ENCODE measurements around the gene ZNF516.

ZNF516 gene

DNA sequence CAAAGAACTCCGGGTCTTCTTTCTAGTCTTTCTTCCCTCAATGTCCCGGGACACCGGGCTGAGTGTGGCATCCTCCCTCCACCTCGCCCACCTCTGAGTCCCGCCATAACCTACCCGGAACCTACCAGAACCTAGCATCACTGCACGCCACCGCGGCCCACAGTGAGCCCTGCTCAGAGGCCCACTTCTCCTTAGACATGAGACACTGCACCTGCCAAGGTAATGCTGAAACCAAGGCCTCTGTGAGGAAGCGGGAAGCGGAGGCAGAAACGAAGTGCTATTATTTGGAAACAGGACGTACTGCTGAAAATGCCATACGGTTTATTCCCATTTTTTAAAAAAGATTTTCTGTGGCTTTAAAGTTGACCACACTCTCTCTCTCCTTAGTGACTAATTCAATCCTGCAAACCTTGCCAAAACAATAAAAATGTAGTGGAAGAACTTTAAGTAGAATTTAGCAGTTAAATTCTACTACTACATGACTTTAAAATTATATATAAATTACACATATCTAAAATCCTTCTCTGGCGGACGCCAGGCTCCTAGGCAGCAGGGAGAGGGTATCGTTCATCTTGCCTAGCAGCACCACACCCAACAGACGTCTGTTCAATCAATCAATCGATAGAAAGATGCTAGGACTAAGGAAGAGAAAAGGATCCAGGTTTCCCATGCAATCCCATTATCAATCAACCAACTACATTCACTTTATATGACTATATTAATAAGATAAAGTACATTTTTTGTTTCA lies 82.0 kb downstream of the ZNF516 start:
- TF ChIP-seq FOXP2 (optimal IDR thresholded peaks at IDR 0.05; ENCODE audit: borderline replicate concordance, extremely low read depth, extremely low read length, insufficient read depth), result no peak
- no peak for TF ChIP-seq TAF1 (IDR thresholded peaks at IDR 0.05; ENCODE audit: borderline replicate concordance, insufficient read depth, low read length)
- no peak for TF ChIP-seq POLR2AphosphoS5 (IDR thresholded peaks at IDR 0.05; ENCODE audit: low read depth, low read length)
- no peak for TF ChIP-seq SIN3A (IDR thresholded peaks at IDR 0.05; ENCODE audit: borderline replicate concordance, insufficient read depth, low read length)
- TF ChIP-seq, protein P1, sequence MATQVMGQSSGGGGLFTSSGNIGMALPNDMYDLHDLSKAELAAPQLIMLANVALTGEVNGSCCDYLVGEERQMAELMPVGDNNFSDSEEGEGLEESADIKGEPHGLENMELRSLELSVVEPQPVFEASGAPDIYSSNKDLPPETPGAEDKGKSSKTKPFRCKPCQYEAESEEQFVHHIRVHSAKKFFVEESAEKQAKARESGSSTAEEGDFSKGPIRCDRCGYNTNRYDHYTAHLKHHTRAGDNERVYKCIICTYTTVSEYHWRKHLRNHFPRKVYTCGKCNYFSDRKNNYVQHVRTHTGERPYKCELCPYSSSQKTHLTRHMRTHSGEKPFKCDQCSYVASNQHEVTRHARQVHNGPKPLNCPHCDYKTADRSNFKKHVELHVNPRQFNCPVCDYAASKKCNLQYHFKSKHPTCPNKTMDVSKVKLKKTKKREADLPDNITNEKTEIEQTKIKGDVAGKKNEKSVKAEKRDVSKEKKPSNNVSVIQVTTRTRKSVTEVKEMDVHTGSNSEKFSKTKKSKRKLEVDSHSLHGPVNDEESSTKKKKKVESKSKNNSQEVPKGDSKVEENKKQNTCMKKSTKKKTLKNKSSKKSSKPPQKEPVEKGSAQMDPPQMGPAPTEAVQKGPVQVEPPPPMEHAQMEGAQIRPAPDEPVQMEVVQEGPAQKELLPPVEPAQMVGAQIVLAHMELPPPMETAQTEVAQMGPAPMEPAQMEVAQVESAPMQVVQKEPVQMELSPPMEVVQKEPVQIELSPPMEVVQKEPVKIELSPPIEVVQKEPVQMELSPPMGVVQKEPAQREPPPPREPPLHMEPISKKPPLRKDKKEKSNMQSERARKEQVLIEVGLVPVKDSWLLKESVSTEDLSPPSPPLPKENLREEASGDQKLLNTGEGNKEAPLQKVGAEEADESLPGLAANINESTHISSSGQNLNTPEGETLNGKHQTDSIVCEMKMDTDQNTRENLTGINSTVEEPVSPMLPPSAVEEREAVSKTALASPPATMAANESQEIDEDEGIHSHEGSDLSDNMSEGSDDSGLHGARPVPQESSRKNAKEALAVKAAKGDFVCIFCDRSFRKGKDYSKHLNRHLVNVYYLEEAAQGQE (IDR thresholded peaks at IDR 0.05; ENCODE audit: insufficient read depth in 1 of 2, low read depth in 2 of 2, low read length in 2 of 2), result no peak

DNA sequence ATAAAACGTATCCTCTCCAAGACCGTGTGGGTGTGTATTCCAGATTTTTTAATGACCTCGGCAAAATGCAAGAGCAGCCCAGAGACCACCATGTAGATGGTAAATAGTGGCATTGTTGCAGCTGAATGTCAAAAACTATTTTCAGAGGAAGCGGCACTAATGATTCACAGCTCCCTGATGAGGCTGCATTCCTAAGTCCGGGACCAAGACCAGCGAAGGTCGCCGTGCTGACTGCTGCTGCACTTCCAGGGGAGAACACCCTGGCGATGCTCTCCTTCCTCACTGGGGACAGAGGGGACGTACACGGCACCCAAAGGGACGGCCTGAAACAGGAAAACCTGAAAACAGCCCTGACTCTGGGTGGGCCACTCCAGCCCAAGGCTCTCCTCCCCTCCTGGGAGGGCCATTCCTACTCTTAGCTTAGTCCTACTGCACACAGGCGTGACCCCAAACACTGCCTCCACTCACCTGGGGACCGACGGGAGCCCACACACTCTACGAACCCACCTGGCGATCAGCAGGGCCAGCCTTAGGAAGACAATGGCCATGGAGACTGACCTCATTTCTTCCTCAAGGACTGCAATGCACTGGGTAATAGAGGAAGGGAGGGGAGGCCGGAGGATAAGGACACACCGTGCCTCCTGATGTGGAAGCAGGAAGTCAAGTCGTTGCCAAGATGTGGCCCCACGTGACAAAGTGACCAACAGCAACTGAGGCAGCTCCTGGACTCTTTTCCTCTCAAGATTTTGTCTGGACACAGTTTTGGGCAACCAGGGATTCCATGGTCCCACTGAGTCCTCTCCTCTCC lies 82.8 kb downstream of the ZNF516 start:
- TF ChIP-seq SIN3A (IDR thresholded peaks at IDR 0.05; ENCODE audit: borderline replicate concordance, insufficient read depth, low read length) (no peak), POLR2AphosphoS5 (IDR thresholded peaks at IDR 0.05; ENCODE audit: low read depth, low read length) (no peak), FOXP2 (optimal IDR thresholded peaks at IDR 0.05; ENCODE audit: borderline replicate concordance, extremely low read depth, extremely low read length, insufficient read depth) (no peak), TAF1 (IDR thresholded peaks at IDR 0.05; ENCODE audit: borderline replicate concordance, insufficient read depth, low read length) (no peak)
- TF ChIP-seq, protein P1 (IDR thresholded peaks at IDR 0.05; ENCODE audit: insufficient read depth in 1 of 2, low read depth in 2 of 2, low read length in 2 of 2), result no peak

- no peak for TF ChIP-seq FOXP2 (optimal IDR thresholded peaks at IDR 0.05; ENCODE audit: borderline replicate concordance, extremely low read depth, extremely low read length, insufficient read depth)
- no peak for TF ChIP-seq TAF1 (IDR thresholded peaks at IDR 0.05; ENCODE audit: borderline replicate concordance, insufficient read depth, low read length)
- TF ChIP-seq POLR2AphosphoS5 (IDR thresholded peaks at IDR 0.05; ENCODE audit: low read depth, low read length), result no peak
- TF ChIP-seq, protein P1 (IDR thresholded peaks at IDR 0.05; ENCODE audit: insufficient read depth in 1 of 2, low read depth in 2 of 2, low read length in 2 of 2), result no peak
- no peak for TF ChIP-seq SIN3A (IDR thresholded peaks at IDR 0.05; ENCODE audit: borderline replicate concordance, insufficient read depth, low read length)
These were observed 84.2 kb downstream of the ZNF516 start for GRCh38 chr18:76410660-76411417.

GRCh38 chr18:76410033-76410432 lies 85.0 kb downstream of the ZNF516 start:
- TF ChIP-seq POLR2AphosphoS5 (IDR thresholded peaks at IDR 0.05; ENCODE audit: low read depth, low read length) (no peak), TAF1 (IDR thresholded peaks at IDR 0.05; ENCODE audit: borderline replicate concordance, insufficient read depth, low read length) (no peak), SIN3A (IDR thresholded peaks at IDR 0.05; ENCODE audit: borderline replicate concordance, insufficient read depth, low read length) (no peak), FOXP2 (optimal IDR thresholded peaks at IDR 0.05; ENCODE audit: borderline replicate concordance, extremely low read depth, extremely low read length, insufficient read depth) (no peak)
- TF ChIP-seq, protein P1 (IDR thresholded peaks at IDR 0.05; ENCODE audit: insufficient read depth in 1 of 2, low read depth in 2 of 2, low read length in 2 of 2), result no peak
